ENCODE measurements around the gene LHFPL6. TPM values are rescaled to one million over a fixed set of nuclear protein-coding genes. Genes with fewer than 3 reads are reported as not detected.

Gene LHFPL6
- total and polyA plus RNA-seq, 8 donors = 1.8 to 13.4 (median 7.1) TPM

- intact Hi-C loops (cut with DNase I) = no loop called here
- Histone ChIP-seq H3K9me3 (no peaks in the 10 kb centered on the region), H3K4me3 (no peak overlapping the region), H3K27me3 (no peaks in the 10 kb centered on the region), H3K36me3 (no peaks in the 10 kb centered on the region), H3K27ac (no peak overlapping the region), H3K4me1 (no peaks in the 10 kb centered on the region)
- TF ChIP-seq CTCF (IDR thresholded peaks at IDR 0.05) = no peak
- ATAC-seq (no peak), DNase-seq (no peak), FAIRE-seq (no peak)
- 31 to 85% methylated on average over 1 of the region's 1 CpG for WGBS, 2 donors
These were observed 233.7 kb downstream of the LHFPL6 start for GRCh38 chr13:39369161-39369890.

DNA sequence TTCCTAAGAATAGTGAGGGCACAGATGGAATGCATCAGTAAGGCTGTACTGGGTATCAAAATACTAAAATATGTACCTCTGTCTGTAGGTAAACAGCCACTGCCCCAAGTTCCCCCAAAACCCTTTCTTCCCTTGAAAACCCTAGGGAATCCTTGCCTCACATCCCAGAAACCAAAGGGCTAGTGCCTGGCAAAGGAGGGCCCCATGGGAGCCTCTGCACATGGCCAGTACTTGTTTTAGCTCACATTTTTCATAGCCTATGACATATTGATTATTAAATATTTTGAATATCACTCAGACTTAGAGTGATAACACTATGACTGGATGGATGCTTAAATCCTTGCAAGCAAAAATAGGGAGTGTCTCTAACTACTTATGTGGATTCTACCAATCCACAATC lies 237.1 kb downstream of the LHFPL6 start:
- TF ChIP-seq CTCF (IDR thresholded peaks at IDR 0.05) = no peak
- Histone ChIP-seq H3K27ac (no peak overlapping the region), H3K4me3 (no peak overlapping the region), H3K36me3 (no peaks in the 10 kb centered on the region), H3K9me3 (no peaks in the 10 kb centered on the region), H3K4me1 (no peaks in the 10 kb centered on the region), H3K27me3 (no peaks in the 10 kb centered on the region)
- no peak for DNase-seq
- FAIRE-seq = no peak
- intact Hi-C loops (cut with DNase I) = no loop called here
- no peak for ATAC-seq

- Histone ChIP-seq H3K4me1 (no peaks in the 10 kb centered on the region), H3K4me3 (no peak overlapping the region), H3K27me3 (no peaks in the 10 kb centered on the region), H3K36me3 (no peaks in the 10 kb centered on the region), H3K27ac (no peak overlapping the region), H3K9me3 (no peaks in the 10 kb centered on the region)
- WGBS, 2 donors = 15 to 16% methylated on average over 5 of the region's 5 CpGs
- ATAC-seq = peak in 2 of 4 donors; percentile 36 to 40
- no peak for TF ChIP-seq CTCF (IDR thresholded peaks at IDR 0.05)
- intact Hi-C loops (cut with DNase I) = no loop called here
- FAIRE-seq = no peak
- no peak for DNase-seq
These were observed 238.0 kb downstream of the LHFPL6 start for GRCh38 chr13:39364947-39365468.

DNA sequence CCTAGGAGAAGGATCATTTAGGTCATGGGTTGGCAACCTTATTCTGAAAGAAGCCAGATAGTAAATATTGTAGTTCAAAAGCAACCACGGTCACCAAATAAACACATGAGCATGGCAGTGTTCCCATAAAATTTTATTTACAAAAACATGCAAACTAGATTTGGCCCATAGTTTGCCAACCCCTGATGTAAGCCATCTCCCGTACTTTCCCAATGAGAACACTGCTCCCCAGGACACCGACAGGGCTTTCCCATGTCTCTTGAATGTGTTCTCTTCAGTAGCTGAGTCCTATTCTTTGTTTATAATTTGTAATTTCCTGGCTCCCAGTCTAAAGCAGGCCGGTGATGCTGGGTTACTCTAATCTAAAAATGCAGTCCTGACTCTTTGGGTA lies 239.6 kb downstream of the LHFPL6 start:
- intact Hi-C loops (cut with DNase I) = no loop called here
- H3K4me3 ChIP-seq = no peak overlapping the region
- H3K27ac ChIP-seq = no peak overlapping the region
- 59 to 68% methylated on average over 4 of the region's 4 CpGs for WGBS, 2 donors
- TF ChIP-seq CTCF (IDR thresholded peaks at IDR 0.05) = no peak
- FAIRE-seq = no peak
- H3K4me1 ChIP-seq = no peaks in the 10 kb centered on the region
- no peaks in the 10 kb centered on the region for H3K27me3 ChIP-seq
- no peaks in the 10 kb centered on the region for H3K36me3 ChIP-seq
- DNase-seq = no peak
- no peak for ATAC-seq
- H3K9me3 ChIP-seq = no peaks in the 10 kb centered on the region

- H3K4me3 ChIP-seq = no peak overlapping the region
- no peaks in the 10 kb centered on the region for H3K36me3 ChIP-seq
- H3K9me3 ChIP-seq = no peaks in the 10 kb centered on the region
- no peaks in the 10 kb centered on the region for H3K4me1 ChIP-seq
- DNase-seq (no peak), ATAC-seq (no peak), FAIRE-seq (no peak)
- 55 to 78% methylated on average over 5 of the region's 5 CpGs for WGBS, 2 donors
- no peaks in the 10 kb centered on the region for H3K27me3 ChIP-seq
- no peak for TF ChIP-seq CTCF (IDR thresholded peaks at IDR 0.05)
- intact Hi-C loops (cut with DNase I) = no loop called here
- H3K27ac ChIP-seq = no peak overlapping the region
These were observed 240.2 kb downstream of the LHFPL6 start for GRCh38 chr13:39362652-39363381.
